Jurkat, Clone E6-1 (cell line): ENCODE results near the gene PAX3. TPM values are rescaled to one million over a fixed set of nuclear protein-coding genes. Genes with fewer than 3 reads are reported as not detected.

Experiments used
- DNase-seq: peaks from one replicate; pipeline ENCODE4 v3.0.0-alpha.2; 2011; ENCODE audit warnings: low read depth, low spot score
- H3K4me3 ChIP-seq: 2 replicates; pipeline ENCODE4 v1.5.1; 2011; ENCODE audit warnings: mild to moderate bottlenecking, low read length, control low read depth, moderate library complexity
- polyA plus RNA-seq: library from polyadenylated mRNA; unstranded; fragments of >200 nt; gene quantifications from one replicate; pipeline ENCODE4 v1.2.1, GENCODE V29; 2012; ENCODE audit warnings: missing spikeins; ENCODE audit not compliant: insufficient read length, insufficient read depth

The PAX3 gene
- not detected for polyA plus RNA-seq

DNA sequence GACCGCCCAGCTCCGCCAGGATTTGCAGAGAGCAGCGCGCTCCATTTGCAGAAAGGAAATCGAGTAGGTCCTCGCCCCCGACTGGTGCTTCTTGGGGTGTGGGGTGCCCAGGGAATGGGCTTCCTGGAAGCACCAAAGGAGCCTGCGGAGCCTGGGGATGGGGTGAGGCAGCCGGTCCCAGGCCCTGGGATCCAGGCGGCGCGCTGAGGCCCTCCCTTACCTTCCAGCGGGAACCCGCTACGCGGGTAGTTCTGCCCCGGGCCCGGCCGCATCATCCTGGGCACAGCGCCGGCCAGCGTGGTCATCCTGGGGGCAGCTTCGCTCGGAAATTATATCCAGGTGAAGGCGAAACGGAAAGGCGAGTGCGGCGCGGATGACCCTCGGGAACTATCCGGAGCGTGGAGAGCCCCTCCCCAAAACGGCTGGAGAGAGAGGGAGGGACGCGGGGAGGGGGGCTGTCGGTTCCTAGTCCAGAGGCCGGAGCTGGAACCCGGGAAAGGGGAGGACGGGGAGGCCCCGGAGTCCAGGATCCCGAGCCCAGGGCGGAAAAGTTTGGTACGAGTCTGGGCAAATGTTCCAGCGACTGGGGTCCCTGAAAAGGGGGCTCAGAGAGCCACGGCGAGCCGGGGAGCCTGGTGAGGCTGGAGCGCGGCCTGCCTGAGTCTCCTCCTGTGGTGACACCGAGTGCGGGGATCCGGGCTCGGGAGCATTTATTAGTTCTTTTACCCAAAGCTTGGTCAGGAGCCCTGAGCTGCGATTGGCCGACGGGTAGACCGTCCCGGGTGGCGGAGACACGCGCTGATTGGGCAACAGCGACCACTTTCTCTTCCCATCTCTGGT is at the start of gene PAX3:
Gene PAX3 (minus strand): TSS at position 688 of the 840 bp plus-strand sequence. CDS start 383 bp downstream, at position 305.
- no peak for DNase-seq
- H3K4me3 ChIP-seq, result no peak within 1 kb of the TSS

DNA sequence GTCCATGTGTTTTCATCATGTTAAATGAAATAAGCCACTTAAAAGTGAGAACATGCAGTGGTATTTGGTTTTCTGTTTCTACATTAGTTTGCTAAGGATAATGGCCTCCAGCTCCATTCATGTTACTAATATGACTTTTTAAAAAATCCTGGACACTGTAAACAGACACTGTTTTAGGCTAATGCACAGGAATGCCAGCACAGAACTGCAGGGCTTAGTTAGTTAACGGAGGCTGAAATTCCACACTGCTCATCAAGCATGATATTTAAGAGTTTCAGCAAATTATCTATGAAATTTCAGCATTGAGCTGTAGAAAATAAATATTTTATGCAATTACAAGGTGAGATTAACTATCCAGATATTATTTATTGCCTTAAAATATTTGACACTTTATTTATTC is 42.5 kb upstream of the PAX3 start:
- H3K4me3 ChIP-seq, result no peak overlapping the region
- no peak for DNase-seq

DNA sequence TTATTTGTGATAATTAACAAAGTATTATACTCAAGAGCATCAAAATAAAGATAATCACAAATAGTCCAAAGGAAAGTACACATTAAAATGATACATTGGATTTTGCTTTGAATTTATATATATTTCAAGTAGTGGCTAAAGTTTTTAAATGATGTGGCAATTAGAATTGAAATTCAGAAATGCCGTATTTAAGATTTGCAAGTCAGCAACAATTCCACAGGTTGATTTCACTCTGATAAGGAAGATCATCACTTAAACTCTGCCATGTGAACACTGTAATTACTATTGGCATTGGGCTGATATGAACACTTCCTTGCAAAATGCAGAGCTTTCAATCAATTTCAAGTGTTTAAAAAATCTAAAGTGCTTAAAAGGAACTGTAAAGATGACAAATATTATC is 39.6 kb upstream of the PAX3 start:
- no peak for DNase-seq

DNA sequence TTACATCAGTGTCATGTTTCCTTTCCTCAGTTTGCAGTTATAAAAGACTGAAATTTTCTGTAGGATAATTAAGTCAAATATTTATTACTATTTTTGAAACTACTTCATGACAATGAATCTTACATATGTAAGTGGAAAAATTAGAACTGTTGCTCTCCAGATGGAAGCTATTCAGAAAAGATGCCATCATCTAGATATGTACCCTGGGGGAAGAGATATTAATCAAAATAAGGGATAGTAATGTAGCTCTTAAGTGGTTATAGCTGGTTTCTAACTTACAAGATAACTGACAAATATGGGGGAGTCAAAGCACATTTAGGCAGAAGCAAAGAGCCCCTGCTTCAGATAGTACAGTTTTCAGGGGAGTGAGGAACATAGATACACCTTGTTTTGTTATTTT is 38.1 kb upstream of the PAX3 start:
- no peak for DNase-seq
- H3K4me3 ChIP-seq, result no peak overlapping the region

More for the DNA sequence above, 39.6 kb upstream of the PAX3 start:
- no peak overlapping the region for H3K4me3 ChIP-seq

DNA sequence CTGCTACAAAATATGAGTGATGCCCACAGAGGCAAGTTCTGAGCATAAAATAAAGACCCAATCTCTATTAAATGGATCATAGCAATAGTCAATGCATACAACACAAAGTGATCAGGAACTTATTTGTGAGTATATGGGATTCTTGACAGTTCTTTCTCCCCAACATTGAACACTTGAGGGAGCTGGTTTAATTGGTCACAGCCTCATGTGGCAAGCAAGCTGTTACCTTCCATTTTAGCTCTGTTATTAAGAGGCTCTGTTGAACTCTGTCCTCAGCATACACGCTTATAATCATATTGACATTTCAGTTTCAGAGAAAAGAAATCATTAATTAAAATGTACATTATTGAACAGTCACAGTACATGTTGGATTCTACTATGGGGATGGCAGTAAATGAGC is 37.6 kb upstream of the PAX3 start:
- DNase-seq, result no peak
- no peak overlapping the region for H3K4me3 ChIP-seq

DNA sequence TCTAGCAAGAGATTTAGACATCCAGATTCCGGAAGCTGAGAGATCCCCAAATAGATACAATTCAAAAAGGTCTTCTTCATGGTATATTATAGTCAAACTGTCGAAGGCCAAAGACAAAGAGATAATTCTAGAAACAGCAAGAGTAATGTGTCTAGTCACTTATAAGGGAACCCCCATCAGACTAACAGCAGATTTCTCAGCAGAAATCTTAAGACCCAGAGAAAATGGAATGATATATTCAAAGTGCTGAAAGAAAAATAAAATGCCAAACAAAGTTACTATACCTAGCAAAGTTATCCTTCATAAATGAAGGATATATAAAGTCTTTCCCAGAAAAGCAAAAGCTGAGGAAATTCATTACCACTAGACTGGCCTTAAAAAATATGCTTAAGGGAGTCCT is 36.1 kb upstream of the PAX3 start:
- DNase-seq, result no peak
- H3K4me3 ChIP-seq, result no peak overlapping the region

DNA sequence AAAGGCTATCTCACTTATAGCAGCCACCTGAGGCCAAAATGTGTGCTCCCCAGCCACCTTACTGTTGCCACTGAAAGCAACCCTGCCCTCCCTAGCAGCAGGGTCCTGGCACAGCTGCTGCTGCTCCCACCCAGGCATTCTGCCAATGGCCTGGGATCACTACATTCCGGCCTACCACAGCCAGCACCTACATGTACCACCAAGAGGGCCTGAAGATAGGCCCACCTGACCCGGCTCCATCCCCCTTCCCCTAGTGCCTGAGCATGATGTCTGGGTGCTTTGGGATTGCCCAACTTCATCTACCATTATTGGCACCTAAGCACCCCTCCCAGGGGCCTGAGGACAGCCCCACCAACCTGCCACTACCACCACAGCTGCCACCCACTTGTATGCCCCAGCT is 34.6 kb upstream of the PAX3 start:
- no peak overlapping the region for H3K4me3 ChIP-seq

DNA sequence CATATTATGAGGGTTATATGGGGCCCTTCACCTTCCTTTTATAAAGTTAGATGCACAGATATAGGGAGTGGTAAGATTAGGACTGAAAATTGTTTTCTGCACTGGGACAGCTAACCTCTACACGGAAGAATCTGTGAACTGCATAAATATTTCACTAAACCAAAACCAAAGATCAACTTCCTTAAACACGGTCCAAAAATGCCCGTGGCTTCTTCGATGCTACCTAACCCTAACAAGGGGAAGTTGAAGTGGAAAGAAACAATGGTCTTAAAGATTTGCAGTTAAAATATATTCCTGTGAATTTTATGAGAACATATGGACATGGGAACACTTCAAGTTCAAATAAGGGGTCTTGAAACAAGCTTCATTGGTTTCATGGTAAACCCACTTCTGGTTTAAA is 33.3 kb upstream of the PAX3 start:
- no peak overlapping the region for H3K4me3 ChIP-seq
- no peak for DNase-seq

More for the DNA sequence above, 34.6 kb upstream of the PAX3 start:
- DNase-seq, result no peak

DNA sequence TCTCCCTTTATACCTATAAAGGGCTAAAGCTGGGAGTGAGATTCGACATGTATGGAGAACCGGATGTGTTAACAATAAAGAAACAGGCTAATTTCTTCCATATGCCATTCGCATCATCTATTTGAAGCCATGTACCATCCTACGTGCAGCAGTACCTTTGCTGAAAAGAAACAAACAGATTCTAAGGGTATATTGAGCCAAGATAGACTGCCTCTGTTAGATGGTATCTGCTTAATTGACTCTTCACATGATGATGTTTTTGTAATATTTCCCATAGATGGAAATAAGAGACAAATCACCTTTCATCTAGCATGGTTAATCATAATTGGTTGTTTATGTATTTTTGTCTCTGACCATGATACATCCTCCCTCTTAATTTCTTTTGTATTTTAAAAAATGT is 32.1 kb upstream of the PAX3 start:
- DNase-seq, result no peak
- H3K4me3 ChIP-seq, result no peak overlapping the region

DNA sequence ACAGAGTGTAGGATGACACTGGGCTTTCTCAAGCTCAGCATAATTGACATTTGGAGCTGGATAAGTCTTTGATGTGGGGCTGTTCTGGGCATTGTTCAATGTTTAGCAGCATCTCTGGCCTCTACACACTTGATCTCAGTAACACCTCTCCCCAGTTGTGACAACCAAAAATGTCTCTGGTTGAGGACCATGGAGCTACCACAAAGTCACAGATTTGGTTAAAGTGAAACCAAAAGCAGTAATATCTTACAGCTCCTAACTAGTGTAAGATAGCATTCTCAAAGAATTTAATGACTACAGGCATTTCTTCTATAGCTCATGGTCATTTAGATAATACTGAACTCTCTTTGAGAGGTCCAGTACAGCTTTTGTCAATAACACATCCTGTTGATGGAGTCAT is 23.4 kb upstream of the PAX3 start:
- H3K4me3 ChIP-seq, result no peak overlapping the region
- DNase-seq, result no peak

DNA sequence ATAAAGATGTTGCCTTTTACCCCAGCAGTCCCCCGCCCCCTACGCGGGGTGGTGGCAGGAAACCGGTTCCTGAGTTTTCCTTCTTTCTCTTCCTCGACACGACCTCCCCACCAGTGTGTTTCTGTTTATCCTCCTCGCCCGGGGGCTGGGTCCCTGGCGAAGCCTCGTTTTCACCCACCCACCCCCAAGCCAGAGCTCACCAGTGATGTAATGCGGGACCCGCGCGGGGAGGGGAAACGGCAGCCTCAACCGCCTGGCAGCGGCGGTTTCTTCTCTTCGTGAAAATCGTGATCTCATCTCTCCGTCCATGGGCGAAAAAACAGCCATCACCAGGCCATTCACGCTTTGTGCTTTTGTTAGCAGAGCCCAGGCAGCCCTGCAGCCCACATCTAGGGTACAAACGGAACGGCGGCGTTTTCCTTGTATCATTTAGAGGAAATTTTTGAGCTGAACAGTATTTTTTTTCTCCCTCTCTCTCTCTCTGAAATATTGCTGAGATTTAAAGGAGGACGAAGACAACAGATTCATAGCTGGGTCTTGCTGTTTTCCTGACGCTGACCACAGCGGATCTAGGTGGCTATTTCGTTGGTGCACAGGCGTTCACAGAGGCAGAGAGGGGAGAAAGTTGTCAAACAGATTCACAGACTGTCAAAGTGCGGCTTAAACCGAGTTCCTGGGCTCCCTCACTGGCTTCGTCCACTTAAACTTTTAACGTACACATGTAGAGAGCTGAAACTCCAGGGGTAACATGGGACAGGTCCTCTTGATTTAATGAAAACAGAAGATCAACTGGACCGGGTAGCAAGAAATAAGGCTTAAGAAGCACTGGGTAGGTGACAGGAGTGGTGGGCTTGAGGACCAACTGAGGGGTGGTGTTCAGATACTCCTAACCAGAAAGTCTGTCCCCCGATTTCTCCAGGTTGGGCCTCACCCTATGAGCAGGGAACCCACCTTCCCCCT is 21.9 kb upstream of the PAX3 start:
- DNase-seq, result no peak

DNA sequence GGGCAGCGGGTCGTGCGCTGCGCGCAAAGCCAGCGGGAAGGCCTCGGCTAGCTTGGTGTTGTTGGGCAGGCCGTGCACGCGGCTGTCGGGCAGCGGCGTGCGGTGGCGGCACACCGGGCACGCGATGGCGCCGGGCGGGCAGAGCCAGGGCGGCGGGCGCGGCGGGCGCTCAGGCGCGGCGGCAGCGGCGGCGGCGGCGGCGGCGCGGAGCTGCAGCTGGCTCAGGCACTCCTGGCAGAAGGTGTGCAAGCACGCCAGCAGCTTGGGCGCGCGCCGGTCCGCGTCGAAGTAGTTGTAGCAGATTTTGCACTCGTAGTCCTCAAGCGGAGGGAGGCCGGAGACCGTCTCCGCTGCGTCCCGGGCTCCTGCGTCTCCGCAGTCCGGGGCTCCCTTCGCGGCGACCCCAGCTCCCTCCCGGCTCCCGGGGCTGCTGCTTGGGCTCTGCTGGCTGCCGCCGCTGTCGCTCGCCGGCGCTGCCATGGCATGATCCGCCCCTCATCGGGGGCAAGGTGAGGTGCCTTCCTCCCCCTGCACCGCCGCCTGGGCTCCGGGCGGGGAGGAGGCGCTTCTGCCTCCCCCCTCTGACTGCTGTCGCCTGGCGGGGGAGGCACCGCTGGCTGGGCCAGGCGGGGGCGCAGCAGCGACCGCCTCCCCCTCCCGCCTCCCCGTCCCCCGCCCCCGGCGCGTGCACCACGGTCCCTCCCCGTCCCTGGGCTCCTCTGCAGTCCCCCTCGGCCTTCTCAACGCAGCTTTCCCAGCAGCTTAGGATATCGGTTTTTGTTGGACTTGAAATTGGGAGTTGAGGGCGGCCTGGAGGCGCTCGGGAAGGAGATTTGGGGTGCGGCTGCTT is 21.0 kb upstream of the PAX3 start:
- peak overlapping the region; percentile 44 for H3K4me3 ChIP-seq
- DNase-seq, result no peak

More for the DNA sequence above, 21.9 kb upstream of the PAX3 start:
- H3K4me3 ChIP-seq, result no peak overlapping the region

DNA sequence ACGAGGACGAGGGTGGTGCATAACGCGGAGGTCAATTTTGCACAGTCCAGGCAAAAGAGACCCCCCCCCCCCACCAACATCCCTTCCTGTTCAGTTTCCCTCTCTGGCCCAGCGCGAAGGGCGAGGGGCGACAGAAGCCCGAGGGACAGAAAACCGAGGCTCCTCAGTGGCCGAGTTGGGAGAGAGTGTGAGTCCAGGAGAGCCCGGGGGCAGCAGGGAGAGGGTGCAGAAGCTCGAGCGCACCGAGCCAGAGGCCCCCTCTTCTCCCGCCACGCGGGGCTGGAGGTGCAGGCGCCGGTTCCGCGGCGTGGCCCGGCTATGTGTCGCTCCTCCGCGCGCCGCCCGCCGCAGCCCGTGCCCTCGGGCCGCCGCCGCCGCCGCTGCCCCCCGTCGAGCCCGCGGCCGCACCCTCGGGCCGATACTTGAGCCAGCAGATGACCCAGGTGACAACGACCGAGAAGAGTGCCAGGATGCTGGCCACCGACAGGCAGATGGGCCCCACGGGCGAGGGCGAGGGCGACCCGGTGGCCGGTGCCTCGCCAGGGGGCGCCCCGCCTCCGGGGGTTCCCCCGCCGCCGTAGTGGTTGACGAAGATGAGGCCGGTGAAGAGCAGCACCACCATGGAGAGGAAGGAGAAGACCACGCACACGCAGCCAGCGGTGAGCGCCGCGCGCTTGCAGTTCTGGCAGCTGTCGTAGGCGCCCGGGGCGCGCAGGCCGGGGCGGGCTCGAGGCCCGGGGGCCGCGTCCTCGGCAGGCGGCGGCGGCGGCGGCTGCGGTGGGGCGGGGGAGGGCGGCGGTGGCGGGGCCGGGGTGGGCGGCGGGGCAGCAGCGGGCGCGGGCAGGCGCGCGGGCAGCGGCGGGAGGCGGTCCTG is 20.2 kb upstream of the PAX3 start:
- DNase-seq, result peak; percentile 46
- peak overlapping the region; percentile 50 for H3K4me3 ChIP-seq

DNA sequence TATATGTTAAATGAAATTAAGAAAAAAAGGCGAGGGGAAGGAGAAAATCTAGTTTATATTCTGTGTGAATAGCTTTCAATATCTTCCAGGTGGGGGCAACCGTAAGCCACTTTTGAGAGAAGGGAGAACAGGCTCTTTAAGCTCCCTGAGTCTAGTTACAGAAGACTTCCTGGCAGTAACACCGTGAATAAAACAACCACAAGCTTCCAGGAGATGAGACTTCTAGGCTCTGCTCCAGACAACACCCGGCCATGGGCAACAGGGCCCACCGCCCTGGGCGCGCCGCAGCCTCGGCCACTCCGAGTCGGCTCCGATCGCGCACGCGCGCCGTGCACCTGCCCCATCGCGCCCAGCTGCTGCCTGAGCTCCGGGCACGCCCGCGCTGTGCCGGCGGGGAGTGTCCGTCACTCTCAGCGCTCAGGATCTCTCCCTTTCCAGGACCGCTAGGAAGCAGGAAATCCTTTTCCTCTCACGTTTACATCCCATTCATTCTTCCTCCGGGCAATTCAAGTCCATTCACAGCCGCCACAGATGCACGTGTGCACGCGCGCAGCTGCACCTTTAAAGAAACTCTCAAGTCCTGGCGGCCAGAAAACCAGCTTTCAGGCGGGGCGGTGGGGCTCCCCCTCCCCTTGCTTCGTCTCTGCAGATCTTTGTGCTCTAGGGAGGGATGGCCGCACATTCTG is 19.4 kb upstream of the PAX3 start:
- peak; percentile 43 for DNase-seq
- peak overlapping the region; percentile 50 for H3K4me3 ChIP-seq

DNA sequence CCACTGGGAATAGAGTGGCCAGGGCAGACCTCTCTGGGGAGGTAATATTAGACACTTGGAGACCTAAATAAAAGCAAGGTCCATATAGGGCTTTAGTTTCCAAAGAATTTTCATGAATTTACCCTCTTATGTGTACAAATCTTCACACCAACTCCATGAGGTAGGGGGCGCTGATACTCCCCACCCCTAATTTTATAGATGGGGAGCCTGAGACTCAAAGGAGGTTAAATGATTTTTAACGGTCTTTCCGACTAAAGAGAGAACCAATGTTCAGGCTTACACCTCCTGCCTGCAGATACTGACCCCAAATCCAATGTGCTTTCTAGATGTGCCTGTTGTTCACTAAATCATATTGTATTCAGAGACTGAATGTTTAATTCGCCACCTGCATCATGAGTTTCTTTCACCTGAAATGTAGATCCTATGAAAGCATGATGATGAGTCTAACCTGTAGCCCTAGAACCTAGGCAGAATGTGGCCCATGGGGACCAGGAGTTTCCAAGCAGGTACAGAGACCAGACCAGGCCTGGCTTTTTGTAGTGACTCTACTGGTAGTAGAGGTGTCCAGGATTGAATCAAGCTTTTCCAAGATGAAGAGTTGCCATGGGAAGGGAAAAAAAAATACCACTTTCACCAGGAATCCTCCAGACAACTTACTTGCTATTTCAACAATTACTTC is 16.8 kb upstream of the PAX3 start:
- H3K4me3 ChIP-seq, result no peak overlapping the region
- no peak for DNase-seq

DNA sequence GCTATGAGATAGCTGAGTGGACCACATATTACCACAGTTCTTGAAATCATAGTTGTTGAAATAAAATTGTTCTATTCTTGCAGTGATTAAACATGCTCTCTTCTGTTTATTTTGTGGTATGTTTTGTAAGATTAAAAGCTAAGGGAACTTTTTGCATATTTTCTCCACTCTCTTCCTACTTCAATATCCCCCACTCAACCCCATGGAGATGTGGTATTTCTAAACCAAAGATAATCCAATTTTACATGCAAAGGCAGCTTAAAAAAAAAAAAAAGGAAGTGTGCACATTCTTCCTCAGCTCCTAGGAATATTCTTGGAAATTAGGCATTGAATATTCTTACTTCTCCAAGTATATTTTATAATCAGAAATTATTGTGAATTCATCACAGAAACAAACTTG is 15.0 kb upstream of the PAX3 start:
- DNase-seq, result no peak
- H3K4me3 ChIP-seq, result no peak overlapping the region
